ENCODE data around the gene CCDC77.

DNA sequence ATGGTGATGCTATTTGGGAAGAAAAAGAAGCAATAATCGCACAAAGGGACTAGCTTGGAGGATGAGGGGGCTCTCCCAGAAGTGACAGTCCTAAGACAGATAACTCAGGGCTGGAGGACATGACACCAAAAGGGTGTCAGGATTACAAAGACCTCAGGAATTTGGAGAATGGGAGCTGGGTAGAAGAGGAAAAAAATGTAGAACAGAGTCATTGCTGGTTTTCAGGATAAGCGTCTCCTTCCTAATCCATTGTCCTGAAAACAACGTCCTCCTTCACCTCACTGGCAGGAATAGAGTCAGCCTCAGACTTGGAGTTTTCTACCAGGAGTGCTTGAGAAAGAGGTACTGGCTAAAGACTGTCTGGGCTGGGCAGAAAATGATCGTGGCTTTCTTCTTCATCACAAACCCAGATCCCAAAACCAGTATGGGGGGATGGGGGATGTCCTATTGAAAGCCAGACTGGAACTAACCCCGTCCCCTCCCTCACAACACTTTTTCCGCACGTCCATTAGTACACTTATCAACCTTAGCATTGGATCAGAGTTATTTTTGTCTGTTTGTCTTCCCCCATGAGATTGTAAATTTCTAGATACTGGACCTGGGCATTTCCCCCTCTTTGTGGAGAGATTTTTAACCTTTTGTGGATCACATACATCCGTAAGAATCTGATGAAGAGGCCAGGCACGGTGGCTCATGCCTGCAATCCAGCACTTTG lies 72.6 kb downstream of the CCDC77 start:
- TF ChIP-seq EZH2 (IDR thresholded peaks at IDR 0.05; ENCODE audit: low read length, missing control alignments): no peak
- TF ChIP-seq, protein P1, sequence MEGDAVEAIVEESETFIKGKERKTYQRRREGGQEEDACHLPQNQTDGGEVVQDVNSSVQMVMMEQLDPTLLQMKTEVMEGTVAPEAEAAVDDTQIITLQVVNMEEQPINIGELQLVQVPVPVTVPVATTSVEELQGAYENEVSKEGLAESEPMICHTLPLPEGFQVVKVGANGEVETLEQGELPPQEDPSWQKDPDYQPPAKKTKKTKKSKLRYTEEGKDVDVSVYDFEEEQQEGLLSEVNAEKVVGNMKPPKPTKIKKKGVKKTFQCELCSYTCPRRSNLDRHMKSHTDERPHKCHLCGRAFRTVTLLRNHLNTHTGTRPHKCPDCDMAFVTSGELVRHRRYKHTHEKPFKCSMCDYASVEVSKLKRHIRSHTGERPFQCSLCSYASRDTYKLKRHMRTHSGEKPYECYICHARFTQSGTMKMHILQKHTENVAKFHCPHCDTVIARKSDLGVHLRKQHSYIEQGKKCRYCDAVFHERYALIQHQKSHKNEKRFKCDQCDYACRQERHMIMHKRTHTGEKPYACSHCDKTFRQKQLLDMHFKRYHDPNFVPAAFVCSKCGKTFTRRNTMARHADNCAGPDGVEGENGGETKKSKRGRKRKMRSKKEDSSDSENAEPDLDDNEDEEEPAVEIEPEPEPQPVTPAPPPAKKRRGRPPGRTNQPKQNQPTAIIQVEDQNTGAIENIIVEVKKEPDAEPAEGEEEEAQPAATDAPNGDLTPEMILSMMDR (conservative IDR thresholded peaks at IDR 0.05 in 1 of 2, IDR thresholded peaks at IDR 0.05 in 1 of 2; ENCODE audit: low read depth in 1 of 2, low read length in 2 of 2): no peak

Data from fibroblast of lung (primary cell).